ENCODE data around the gene ATP6V0E1.

Gene ATP6V0E1

DNA sequence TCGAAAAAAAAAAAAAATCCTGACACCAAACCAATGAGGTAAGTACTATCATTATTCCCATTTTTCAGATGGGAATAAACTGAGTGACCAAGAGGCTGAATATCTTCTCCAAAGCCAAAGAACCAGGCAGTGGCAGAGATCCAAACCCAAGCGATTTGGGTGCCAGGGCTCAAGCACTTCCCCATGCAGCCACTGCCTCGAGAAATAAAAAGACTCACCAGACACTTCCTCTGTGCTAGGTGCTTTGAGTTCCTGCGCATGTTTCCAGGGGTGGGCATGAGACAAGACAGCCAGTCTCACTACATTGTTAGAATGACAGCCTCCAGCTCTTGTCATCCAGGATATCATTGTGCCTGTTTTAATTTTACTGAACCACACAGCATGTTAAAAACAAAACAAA lies 26.6 kb upstream of the ATP6V0E1 start:
- DNase-seq (ENCODE audit: low read depth): no peak

DNA sequence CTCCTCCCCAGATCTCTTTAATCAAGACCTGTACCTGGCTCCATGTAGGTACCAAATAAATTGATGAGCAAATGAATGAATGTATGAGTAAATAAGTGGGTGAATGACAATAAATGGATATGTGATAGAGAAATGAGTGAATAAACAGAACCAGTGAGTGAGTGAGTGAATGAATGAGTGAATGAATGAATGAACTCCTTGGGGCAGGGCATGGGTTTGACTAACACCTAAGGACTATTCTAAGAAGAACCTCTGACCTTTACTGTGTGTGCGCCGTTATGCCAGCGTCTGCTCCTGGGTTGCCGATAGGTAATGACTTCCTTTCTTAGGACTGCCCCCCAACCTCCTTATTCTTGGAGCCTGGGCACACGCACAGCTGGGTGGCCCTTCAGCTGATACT lies 26.1 kb upstream of the ATP6V0E1 start:
- DNase-seq (ENCODE audit: low read depth): no peak

DNA sequence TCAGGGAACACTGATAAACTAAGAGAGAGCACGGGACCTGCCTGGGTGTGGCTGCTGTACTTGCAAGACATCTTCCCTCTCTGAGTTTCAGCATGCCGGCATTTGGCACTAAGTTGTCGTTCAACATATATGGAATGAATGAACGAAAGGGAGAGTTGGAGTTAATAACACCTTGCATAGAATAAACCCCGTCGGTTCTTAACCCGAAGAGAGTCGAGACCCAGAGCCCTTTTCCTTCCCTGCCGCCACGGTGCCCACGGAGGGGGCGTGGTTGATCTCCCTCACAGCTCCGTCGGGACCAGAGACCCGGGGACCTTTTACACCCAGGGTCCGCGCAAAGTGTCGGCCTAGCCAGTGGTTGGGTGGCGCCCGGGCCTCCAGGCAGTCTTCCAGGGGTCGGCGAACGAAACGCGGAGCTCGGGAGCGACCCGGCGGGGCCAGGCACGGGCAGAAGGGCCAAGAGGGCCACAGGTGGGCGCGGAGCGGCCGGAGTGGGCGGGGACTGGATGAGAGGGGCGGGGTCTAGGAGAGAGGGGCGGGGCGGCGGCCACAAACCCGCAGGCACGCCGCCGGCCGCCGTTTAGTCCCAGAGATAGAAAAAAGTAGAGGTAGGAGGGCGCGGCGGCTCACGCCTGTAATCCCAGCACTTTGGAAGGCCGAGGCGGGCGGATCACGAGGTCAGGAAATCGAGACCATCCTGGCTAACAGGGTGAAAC lies 25.1 kb upstream of the ATP6V0E1 start:
- DNase-seq (ENCODE audit: low read depth): peak; percentile 51

DNA sequence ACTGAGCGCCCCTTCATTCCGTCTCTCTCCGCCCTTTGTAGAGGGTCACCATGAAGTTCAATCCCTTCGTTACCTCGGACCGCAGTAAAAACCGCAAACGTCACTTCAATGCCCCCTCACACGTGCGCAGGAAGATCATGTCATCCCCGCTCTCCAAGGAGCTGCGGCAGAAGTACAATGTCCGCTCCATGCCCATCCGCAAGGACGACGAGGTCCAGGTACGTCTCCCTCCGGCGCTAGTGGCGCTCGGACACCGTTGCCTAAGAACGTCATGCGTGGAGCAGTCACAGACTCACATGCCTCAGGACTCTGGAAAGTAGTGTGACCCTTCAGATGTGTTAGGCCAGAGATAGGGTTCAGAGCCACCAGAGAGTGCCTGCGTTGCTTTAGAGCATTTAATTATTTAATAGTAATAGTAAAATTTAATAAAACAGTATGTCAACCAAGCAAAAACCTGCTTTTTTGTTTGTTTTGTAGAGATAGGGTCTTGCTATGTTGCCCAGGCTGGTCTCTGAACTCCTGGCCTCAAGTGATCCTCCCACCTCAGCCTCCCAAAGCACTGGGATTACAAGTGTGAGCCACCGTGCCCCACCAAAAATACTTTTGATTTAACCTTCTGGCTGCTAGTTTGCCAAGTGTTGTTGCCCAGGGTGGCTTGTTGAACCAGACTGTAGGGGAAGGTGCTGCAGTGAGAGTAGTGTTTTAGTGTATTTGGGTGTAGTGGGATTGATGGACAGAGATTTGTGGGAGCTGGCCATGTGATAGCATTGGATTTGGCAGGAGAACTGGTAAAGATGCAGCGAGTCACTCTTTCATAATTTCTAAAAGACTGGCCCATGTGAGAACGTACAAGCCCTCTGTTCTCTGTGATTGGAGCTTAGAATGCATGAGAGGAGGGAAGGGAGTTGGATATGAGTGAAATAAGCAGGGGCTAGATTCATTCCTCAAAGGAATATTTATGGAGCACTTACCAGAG lies 23.5 kb upstream of the ATP6V0E1 start:
- DNase-seq (ENCODE audit: low read depth): no peak

DNA sequence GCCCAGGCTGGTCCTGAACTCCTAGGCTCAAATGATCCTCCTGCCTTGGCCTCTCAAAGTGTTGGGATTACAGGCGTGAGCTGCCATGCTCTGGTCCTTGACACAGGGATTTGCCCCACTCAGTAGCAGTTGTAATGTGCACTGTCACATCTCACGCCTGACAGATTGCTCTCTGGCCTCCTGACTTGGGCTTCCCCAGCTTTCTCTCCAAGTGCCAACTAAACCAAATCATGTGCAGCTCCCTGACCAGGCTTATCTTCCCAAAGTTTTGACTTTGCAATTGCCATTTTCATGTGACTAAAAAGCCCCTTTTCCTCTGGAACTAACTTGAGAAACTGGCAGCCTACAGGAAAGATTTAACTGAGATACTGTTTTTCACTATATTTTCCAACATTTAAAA lies 13.7 kb upstream of the ATP6V0E1 start:
- no peak for DNase-seq (ENCODE audit: low read depth)

DNA sequence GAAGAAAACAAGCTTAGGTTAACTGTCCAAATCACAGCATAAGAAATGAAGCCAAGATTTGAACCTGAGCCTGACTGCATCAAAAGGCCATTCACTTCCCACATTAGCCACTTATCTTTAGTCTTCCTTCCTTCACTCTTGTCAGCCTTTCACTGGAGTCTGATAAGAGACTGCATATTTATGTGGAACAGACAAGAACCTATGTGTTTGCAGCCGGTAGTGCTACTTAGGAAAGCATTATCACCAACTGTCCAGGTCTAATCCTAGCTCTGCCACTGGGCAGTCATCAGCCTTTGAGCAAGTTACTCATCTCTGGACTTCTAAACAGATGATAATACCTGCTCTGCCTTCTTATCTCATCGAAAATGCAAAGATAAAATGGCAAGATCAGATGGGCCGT lies 12.1 kb upstream of the ATP6V0E1 start:
- DNase-seq (ENCODE audit: low read depth): no peak

DNA sequence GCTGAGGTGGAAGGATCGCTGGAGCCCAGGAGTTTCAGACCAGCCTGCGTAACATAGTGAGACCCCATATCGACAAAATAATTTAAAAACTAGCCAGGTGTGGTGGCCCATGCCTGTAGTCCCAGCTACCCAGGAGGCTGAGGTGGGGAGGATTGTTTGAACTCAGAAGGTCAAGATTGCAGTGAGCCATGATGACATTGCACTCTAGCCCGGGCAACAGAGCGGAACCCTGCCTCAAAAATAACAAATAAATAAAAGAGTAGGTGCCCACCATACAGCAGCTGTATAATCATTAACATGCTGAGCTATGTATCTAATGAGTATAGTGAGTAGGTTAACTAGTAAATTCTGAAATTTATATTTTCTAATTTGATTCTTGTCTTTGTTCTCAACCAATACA lies 11.0 kb upstream of the ATP6V0E1 start:
- no peak for DNase-seq (ENCODE audit: low read depth)

DNA sequence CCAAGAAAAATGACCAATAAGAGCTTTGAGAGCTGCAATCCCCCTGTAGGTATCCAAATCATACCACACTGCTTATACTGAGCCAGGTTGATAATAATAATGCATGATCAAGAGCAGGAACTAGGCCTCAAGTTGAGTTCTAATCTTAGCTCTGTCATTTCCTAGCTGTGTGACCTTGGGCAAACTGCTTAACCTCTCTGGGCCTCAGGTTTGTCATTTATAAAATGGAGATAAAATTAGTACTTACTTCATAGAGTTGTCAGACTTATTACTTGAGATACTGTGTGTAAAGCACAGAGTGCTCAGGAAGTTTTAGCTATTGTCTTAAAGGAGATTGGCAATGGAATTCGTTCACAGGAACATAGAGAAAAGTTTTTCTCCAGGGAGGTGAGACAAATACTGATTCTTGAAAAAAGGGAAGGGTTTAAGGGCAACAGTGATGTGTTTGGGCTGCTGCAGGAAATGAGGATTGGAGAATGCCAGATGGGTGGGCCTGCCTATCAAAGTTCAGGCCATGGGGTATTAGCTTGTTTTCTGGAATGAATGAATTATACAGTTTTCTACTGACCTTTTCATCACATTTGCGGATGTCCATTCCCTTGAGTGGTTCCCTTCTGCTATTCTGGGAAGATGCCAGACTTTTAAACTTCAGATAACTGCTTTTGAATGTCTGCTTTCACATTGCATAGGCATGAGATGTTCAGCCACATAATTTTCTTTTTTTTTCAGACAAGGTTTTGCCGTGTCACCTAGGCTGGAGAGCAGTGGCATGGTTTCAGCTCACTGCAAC lies 10.2 kb upstream of the ATP6V0E1 start:
- no peak for DNase-seq (ENCODE audit: low read depth)

DNA sequence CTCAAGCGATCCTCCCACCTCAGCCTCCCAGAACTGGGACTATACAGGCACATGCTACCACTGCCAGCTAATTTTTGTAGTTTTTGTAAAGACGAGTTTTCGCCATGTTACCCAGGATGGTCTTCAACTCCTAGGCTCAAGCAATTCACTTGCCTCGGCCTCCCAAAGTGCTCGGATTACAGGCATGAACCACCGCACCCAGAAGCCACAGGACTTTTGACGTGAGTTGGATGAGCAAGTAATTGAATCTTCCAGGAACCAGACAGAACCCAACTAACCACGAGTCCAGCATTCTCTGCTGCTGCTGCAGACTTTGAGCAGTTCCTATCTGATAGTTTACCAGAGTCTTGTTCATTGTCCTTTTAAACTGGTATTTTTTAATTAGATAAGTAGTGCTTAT lies 9.6 kb upstream of the ATP6V0E1 start:
- no peak for DNase-seq (ENCODE audit: low read depth)

DNA sequence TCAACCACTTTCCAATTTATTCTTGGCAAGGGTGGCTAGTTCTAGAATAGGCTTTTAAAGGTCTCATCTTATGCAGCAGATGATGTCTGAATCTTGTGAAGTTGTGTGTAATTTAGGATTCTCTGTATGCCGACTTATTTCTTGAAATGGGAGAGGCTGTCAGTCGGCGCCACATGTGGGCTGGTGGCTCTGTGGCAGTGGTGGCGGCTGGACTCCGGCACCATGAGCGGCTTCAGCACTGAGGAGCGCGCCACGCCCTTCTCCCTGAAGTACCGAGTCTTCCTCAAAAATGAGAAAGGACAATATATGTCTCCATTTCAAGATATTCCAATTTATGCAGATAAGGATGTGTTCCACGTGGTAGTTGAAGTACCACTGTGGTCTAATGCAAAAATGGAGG lies 8.3 kb upstream of the ATP6V0E1 start:
- no peak for DNase-seq (ENCODE audit: low read depth)

DNA sequence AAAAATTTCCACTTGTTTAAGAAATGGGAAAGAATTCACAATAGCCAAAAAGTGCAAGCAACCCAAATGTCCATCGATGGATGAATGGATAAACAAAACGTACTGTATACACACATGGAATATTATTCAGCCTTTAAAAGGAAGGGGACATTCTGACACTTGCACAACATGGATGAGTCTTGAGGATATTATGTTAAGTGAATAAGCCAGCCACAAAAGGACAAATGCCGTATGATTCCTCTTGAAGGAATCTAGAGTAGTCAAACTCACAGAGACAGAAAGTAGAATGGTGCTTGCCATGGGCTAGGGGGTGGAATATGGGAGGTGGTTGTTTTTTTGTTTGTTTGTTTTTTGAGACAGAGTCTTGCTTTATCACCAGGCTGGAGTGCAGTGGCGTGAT lies 3.8 kb upstream of the ATP6V0E1 start:
- no peak for DNase-seq (ENCODE audit: low read depth)

DNA sequence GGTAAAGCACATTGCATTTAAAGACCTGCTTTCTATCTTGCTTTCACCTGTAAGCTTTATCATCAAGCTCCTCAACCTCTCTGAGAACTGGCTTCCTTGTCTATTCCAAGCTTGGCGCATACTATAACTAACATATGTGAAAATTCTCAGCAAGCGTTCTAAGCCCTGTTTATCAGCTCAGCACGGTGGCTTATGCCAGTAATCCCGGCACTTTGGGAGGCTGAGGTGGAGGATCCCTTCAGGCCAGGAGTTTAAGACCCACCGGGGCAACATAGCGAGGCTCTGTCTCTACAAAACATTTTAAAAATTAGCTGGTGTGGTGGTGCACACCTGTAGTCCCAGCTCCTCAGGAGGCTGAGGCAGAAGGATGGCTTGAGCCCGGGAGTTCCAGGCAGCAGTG lies 1.6 kb upstream of the ATP6V0E1 start:
- no peak for DNase-seq (ENCODE audit: low read depth)

DNA sequence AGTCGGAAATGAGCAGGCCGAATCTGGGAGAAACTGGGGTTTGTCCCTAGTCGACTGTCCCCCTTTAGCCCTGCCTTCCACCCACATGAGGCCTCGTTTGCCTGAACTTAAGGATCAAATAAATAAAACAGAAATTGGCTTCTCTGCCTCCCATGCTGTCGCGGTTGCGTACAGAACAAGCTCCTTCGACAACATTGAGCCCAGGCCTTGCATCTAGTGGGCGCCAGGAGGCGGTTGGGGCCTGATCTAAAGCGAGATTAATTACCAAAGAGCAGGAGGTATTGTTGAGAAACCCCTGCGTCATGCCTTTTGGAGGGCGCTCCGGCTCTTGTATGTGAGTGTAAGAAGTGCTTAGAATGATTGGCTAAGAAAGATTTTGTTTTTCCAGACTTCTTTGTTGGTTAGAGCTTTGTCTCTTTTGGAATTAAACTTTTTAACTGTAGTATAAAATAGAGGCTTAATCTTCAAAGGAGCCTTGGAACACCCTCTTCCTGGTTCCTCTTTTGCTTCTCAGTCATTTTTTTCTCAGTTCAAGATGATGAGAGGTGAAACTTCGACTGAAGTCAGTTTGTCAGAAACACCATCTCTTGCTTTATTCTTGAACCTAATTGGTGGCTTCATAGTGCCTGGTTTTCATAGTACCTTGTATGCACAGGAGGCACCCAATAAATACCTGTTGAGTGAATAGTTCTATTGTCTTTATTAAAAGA lies 828 bp downstream of the ATP6V0E1 start:
- DNase-seq (ENCODE audit: low read depth): peak; percentile 46

DNA sequence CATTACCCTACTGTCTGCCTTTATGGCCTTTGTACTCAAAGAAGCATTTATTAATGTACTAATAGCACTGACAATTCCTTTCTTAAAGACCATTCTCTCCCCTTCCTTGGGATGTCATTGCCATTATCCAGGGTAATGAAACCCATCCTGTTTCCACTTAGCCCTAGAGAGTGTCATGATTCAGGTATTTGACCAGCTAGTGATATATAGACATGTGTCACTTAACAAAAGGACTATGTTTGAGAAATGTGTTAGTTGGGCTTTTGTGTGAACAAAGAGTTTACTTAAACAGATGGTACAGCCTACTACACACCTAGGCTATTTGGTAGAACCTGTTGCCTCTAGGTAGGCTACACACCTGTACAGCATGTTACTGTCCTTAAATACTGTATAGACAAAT lies 2.0 kb downstream of the ATP6V0E1 start:
- DNase-seq (ENCODE audit: low read depth): no peak

DNA sequence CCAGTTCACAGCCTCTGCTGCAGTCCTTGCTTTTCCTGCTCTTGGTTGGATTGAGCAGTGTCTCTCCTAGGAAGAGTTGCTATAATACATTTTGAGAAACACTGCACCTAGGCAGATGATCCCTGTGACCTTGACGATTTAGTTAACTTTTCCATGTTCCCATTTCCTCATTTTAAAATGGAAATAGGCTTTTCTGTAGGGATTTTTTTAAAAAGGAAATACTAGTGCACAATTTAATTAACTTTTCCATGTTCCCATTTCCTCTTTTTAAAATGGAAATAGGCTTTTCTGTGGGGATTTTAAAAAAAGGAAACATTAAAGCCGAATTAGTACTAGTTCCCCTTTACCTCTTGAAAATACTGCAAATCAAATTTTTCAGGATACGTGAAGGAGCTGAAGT lies 4.7 kb downstream of the ATP6V0E1 start:
- DNase-seq (ENCODE audit: low read depth): no peak

DNA sequence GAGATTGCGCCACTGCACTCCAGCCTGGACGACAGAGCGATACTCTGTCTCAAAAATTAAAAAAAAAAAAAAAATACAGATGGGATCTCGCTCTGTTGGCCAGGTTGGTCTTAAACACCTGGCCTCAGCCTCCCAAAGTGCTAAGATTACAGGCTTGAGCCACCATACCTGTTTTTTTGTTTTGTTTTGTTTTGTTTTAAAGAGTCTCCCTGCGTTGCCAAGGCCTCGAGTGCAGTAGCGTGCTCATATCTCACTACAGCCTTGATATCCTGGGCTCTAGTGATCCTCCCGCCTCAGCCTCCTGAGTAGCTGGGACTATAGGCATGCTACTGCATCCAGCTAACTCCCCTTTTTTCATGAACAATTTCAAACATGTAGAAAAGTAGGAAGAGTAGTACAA lies 7.2 kb downstream of the ATP6V0E1 start:
- DNase-seq (ENCODE audit: low read depth): no peak

DNA sequence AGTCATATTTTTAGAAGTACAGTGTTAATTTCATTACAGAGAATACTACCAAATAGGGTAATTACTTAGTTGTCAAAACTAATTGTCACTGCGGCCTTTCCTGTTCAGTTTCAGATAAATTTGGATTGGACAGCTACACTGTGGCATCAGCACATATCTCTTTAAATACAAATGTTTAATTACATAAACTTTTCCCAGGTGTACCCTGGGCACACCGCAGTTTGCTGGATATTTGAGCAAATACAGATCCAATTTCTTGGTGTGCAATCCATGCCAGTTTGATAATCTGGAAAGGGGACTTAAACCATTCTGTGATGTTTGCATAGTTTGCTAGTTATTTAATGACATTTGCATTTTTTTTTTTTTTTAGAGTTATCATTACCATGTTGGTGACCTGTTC lies 10.8 kb downstream of the ATP6V0E1 start:
- no peak for DNase-seq (ENCODE audit: low read depth)

DNA sequence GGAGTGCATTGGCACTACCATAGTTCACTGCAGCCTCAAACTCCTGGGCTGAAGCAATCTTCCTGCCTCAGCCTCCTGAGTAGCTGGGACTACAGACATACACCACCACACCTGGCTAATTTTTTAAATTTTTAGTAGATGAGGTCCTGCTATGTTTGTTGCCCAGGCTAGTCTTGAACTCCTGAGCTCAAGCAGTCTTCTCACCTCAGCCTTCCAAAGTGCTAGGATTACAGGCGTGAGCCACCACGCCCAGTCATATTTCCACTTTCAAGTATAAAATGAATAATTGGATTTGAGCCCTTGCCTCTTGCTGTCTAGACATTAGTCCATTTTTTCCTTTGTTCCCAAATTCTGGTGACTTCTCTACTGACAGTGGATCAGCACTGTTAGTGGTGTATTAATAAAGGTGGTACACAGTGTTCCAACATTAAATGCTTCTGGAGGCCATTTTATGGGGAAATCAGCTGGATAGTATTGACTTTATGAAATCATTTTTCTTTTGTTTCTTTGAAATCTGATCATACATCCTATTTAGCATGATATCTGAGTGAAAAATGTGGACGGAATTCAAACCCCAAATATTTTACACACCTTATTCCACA lies 15.9 kb downstream of the ATP6V0E1 start:
- no peak for DNase-seq (ENCODE audit: low read depth)

DNA sequence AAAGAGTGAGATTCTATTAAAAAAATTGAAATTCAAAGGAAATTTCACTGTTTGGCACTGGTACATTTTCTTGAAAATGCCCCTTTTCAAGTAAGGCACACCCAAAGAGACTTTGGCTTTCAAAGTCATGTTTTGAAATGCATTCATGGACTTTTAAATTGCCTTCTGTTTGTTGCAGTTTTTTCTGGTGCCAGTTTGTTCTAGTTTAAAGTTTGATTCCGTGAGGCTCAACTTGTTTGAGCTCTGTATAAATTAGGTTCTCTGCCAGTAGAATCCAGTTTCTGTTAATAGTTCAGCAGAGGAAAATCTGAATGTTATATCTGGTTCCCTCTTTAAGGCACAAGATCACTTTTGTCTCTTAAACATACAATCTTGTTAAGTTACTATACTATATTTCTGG lies 16.4 kb downstream of the ATP6V0E1 start:
- no peak for DNase-seq (ENCODE audit: low read depth)

DNA sequence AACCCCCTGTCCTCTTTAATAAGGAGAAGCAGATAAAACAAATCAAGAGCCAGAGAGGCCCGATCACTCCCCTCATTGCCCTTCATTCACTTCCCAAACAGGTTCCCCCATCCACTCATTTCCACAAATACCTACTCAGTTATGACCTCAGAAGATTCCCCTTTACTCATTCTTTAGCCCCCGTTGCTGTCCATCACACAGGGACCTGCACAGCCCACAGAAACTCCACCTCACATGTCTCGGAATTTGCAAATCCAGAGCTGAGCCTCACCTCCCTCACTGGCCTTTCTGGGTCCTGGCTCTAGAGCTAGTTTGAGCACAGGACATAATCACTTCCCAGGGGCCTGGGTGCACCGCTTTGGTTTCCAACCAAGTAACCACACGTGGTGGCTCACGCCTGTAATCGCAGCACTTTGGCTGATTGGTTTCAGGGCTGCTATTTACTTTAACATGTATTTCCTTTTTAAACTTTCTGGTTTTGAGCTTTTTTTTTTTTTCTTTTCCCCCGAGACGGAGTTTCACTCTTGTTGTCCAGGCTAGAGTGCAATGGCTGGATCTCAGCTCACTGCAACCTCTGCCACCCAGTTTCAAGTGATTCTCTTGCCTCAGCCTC lies 17.8 kb downstream of the ATP6V0E1 start:
- DNase-seq (ENCODE audit: low read depth): peak; percentile 8

DNA sequence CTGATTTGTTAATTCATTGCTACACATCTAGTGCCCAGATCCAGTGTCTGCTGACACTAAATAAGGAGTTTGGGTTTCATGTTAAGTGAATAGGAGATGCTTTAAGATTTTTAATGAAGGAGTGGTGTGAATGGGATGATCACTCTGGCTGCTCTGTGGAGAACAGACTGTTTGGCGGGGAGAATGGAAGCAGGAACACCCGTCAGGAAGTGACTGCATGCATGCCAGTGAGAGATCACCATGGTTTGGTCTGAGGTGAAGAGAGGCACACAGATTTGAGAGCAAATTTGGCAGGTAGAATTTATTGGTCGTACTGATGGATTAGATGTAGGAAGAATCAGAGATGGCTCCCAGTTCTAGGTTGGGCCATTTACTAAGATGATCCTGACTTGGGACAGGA lies 19.8 kb downstream of the ATP6V0E1 start:
- no peak for DNase-seq (ENCODE audit: low read depth)
